ENCODE data around the gene SYCP3.
"Not testable (repeated sequence)": the region's sequence is repeated elsewhere in the genome, so short reads cannot be mapped to it uniquely, and the experiment has no call there.

The SYCP3 gene

GRCh38 chr12:101710288-101710687 lies 29.0 kb downstream of the SYCP3 start:
- no peak for DNase-seq

GRCh38 chr12:101707131-101707782 lies 32.0 kb downstream of the SYCP3 start:
- no peak for DNase-seq

GRCh38 chr12:101706403-101706802 lies 32.9 kb downstream of the SYCP3 start:
- no peak for DNase-seq

- DNase-seq, result no peak
Observed at GRCh38 chr12:101703487-101703886, 35.8 kb downstream of the SYCP3 start.

- DNase-seq, result no peak
Observed at GRCh38 chr12:101700299-101700820, 38.9 kb downstream of the SYCP3 start.

- DNase-seq, result no peak
Observed at GRCh38 chr12:101698800-101699347, 40.4 kb downstream of the SYCP3 start.

GRCh38 chr12:101697930-101698799 lies 41.1 kb downstream of the SYCP3 start:
- DNase-seq, result no peak

GRCh38 chr12:101697197-101697929 lies 41.9 kb downstream of the SYCP3 start, which contains the start of gene CHPT1:
TSS of gene CHPT1 (plus strand) at chr12:101697640. CDS start at chr12:101697862, 222 bp downstream.
- DNase-seq, result peak; percentile 70

- DNase-seq, result no peak
Observed at GRCh38 chr12:101696251-101697196, 42.7 kb downstream of the SYCP3 start.

GRCh38 chr12:101695706-101696105 lies 43.6 kb downstream of the SYCP3 start:
- no peak for DNase-seq

- DNase-seq, result no peak
Observed at GRCh38 chr12:101694986-101695385, 44.3 kb downstream of the SYCP3 start.

GRCh38 chr12:101694297-101694848 lies 44.9 kb downstream of the SYCP3 start:
- no peak for DNase-seq

- DNase-seq, result no peak
Observed at GRCh38 chr12:101691503-101692096, 47.7 kb downstream of the SYCP3 start.

- DNase-seq, result no peak
Observed at GRCh38 chr12:101690544-101691098, 48.6 kb downstream of the SYCP3 start.

- DNase-seq, result no peak
Observed at GRCh38 chr12:101686176-101686575, 53.1 kb downstream of the SYCP3 start.

- no peak for DNase-seq
Observed at GRCh38 chr12:101685092-101685491, 54.2 kb downstream of the SYCP3 start.

GRCh38 chr12:101681627-101682026 lies 57.6 kb downstream of the SYCP3 start:
- DNase-seq, result not testable (repeated sequence)

GRCh38 chr12:101680647-101681046 lies 58.6 kb downstream of the SYCP3 start:
- no peak for DNase-seq

- no peak for DNase-seq
Observed at GRCh38 chr12:101680240-101680639, 59.0 kb downstream of the SYCP3 start.

Measured in NCI-H1436 (cell line).